PFSK-1 (cell line): ENCODE measurements around the gene PLB1.

ENCODE experiments used
- FOXP2 ChIP-seq: optimal IDR thresholded peaks from 2 replicates; pipeline ENCODE3; 2011; ENCODE audit warnings: borderline replicate concordance, control low read depth, inconsistent platforms; ENCODE audit not compliant: insufficient read depth; ENCODE audit errors: extremely low read length, extremely low read depth
- POLR2AphosphoS5 ChIP-seq: IDR thresholded peaks from 2 replicates; pipeline ENCODE4 v1.6.1; 2012; ENCODE audit warnings: low read depth, mild to moderate bottlenecking, control low read depth, low read length, moderate library complexity
- REST ChIP-seq, 2 experiments: IDR thresholded peaks; 2 replicates each; pipeline versions ENCODE4 v1.6.1 to v1.8.0; 2011 to 2012; ENCODE audit warnings: low read depth in 2 of 2, low read length in 2 of 2, control low read depth in 1 of 2, inconsistent platforms in 1 of 2, mild to moderate bottlenecking in 1 of 2, moderate library complexity in 1 of 2; ENCODE audit not compliant: insufficient read depth in 1 of 2
- SIN3A ChIP-seq: IDR thresholded peaks from 2 replicates; pipeline ENCODE4 v1.6.1; 2012; ENCODE audit warnings: mild to moderate bottlenecking, low read length, moderate library complexity, borderline replicate concordance; ENCODE audit not compliant: insufficient read depth
- TAF1 ChIP-seq: IDR thresholded peaks from 2 replicates; pipeline ENCODE4 v1.6.1; 2012; ENCODE audit warnings: low read length, control low read depth, borderline replicate concordance; ENCODE audit not compliant: insufficient read depth

Gene PLB1

GRCh38 chr2:28606986-28607441 is 111.2 kb downstream of the PLB1 start:
- no peak for TF ChIP-seq POLR2AphosphoS5
- TF ChIP-seq FOXP2 = no peak
- TF ChIP-seq SIN3A = no peak
- no peak for TF ChIP-seq REST (IDR thresholded peaks at IDR 0.05; ENCODE audit: insufficient read depth in 1 of 2, low read depth in 2 of 2, low read length in 2 of 2)

GRCh38 chr2:28607730-28608499 is 112.1 kb downstream of the PLB1 start:
- TF ChIP-seq FOXP2 (no peak), SIN3A (no peak), TAF1 (no peak), REST (IDR thresholded peaks at IDR 0.05; ENCODE audit: insufficient read depth in 1 of 2, low read depth in 2 of 2, low read length in 2 of 2) (no peak), POLR2AphosphoS5 (no peak)

- TF ChIP-seq FOXP2 = no peak
- no peak for TF ChIP-seq REST (IDR thresholded peaks at IDR 0.05; ENCODE audit: insufficient read depth in 1 of 2, low read depth in 2 of 2, low read length in 2 of 2)
- no peak for TF ChIP-seq POLR2AphosphoS5
- no peak for TF ChIP-seq TAF1
- no peak for TF ChIP-seq SIN3A
Observed at GRCh38 chr2:28608500-28609424, 112.9 kb downstream of the PLB1 start.

- TF ChIP-seq REST (IDR thresholded peaks at IDR 0.05; ENCODE audit: insufficient read depth in 1 of 2, low read depth in 2 of 2, low read length in 2 of 2) (no peak), FOXP2 (peak; percentile 87), POLR2AphosphoS5 (no peak), SIN3A (no peak), TAF1 (no peak)
Observed at GRCh38 chr2:28610583-28611201, 114.8 kb downstream of the PLB1 start.
